HCT116 (cell line): ENCODE measurements around the gene FABP1. TPM values are rescaled to one million over a fixed set of nuclear protein-coding genes. Genes with fewer than 3 reads are reported as not detected.

ENCODE experiments used
- ATAC-seq: fragments of 200-7000 bp; cut with Tn5 transposase; 2 replicates; pipeline ENCODE4 v1.9.1; 2020; ENCODE audit warnings: mild to moderate bottlenecking, moderate library complexity
- BruUV-seq: library from RNA; stranded (reverse); fragments of 400-500 nt; replicated peaks from 2 replicates; lab custom pipeline; 2021; lab: Mats Ljungman, UMichigan
- CTCF ChIA-PET: fragments of 300-600 bp; sonication (Branson Sonifier 250); formaldehyde crosslinking; loops from one replicate; lab custom pipeline; 2021; ENCODE audit warnings: antibody characterized with exemption; lab: Charles Lee
- POLR2A ChIA-PET: fragments of 300-600, 350-600 bp; sonication (Branson Sonifier 250); formaldehyde crosslinking; loops from one replicate; lab custom pipeline; 2021; ENCODE audit warnings: antibody characterized with exemption; lab: Charles Lee
- RAD21 ChIA-PET, 2 experiments: fragments of 300-600 bp; sonication (Branson Sonifier 250); formaldehyde crosslinking; loops; one replicate each; lab custom pipeline; 2023; ENCODE audit warnings: low total read pairs in 2 of 2; ENCODE audit not compliant: uncharacterized antibody in 2 of 2, unreplicated experiment in 2 of 2, low non-redundant PET in 1 of 2; lab: Charles Lee
- DNase-seq: peaks from one replicate; pipeline ENCODE4 v3.0.0-alpha.2; 2010; ENCODE audit warnings: low read depth, low spot score
- H2AFZ ChIP-seq: fragments of 200-600 bp; shearing (Covaris generic), sonication (generic); 2 replicates; pipeline ENCODE4 v1.6.1; 2017; ENCODE audit warnings: low read depth, mixed run types, mixed read lengths, antibody characterized with exemption, low read length; ENCODE audit not compliant: poor library complexity, severe bottlenecking
- H3K27ac ChIP-seq: 2 replicates; pipeline ENCODE4 v1.5.1; 2012; ENCODE audit warnings: low read depth, low read length
- H3K27me3 ChIP-seq: fragments of 200-600 bp; sonication (generic); 2 replicates; pipeline ENCODE4 v1.6.1; 2016; ENCODE audit warnings: mixed run types, low read length, mixed read lengths; ENCODE audit not compliant: insufficient read depth
- H3K36me3 ChIP-seq, 2 experiments: fragments of 200-500 bp in 1 of 2; fragments of 200-600 bp in 1 of 2; sonication (Bioruptor generic) in 1 of 2; sonication (generic) in 1 of 2; 2 replicates each; pipeline versions ENCODE4 v1.5.1 to v1.6.1; 2014 to 2016; ENCODE audit warnings: low read length in 2 of 2, inconsistent platforms in 1 of 2, mixed read lengths in 1 of 2, mixed run types in 1 of 2; ENCODE audit not compliant: insufficient read depth in 2 of 2, control insufficient read depth in 1 of 2
- H3K4me1 ChIP-seq, 2 experiments: fragments of 200-600 bp in 1 of 2; sonication (generic) in 1 of 2; 2 replicates each; pipeline versions ENCODE4 v1.5.1 to v1.6.1; 2012 to 2017; ENCODE audit warnings: low read length in 2 of 2, inconsistent platforms in 1 of 2, mild to moderate bottlenecking in 1 of 2, mixed read lengths in 1 of 2, mixed run types in 1 of 2, moderate library complexity in 1 of 2; ENCODE audit not compliant: insufficient read depth in 2 of 2, control insufficient read depth in 1 of 2
- H3K4me2 ChIP-seq: fragments of 200-600 bp; sonication (generic); 2 replicates; pipeline ENCODE4 v1.6.1; 2017; ENCODE audit warnings: mixed run types, low read length, mixed read lengths
- H3K4me3 ChIP-seq, 2 experiments: fragments of 200-600 bp in 1 of 2; sonication (generic) in 1 of 2; replicated peaks in 1 of 2; 2 replicates each; pipeline ENCODE4 v1.5.1; 2011 to 2016; ENCODE audit warnings: low read length in 2 of 2, control low read depth in 1 of 2, low read depth in 1 of 2, mild to moderate bottlenecking in 1 of 2, mixed read lengths in 1 of 2, mixed run types in 1 of 2
- H3K79me2 ChIP-seq: fragments of 200-600 bp; sonication (generic); 2 replicates; pipeline ENCODE4 v1.6.1; 2017; ENCODE audit warnings: mild to moderate bottlenecking, mixed run types, low read length, moderate library complexity, mixed read lengths; ENCODE audit not compliant: insufficient read depth
- H3K9ac ChIP-seq: fragments of 200-600 bp; sonication (generic); 2 replicates; pipeline ENCODE4 v1.6.1; 2016; ENCODE audit warnings: low read length, mixed read lengths
- H3K9me2 ChIP-seq: fragments of 200-600 bp; sonication (generic), shearing (Covaris generic); 2 replicates; pipeline ENCODE4 v1.6.1; 2017; ENCODE audit warnings: mixed run types, mild to moderate bottlenecking, moderate library complexity; ENCODE audit not compliant: insufficient read depth
- H3K9me3 ChIP-seq, 2 experiments: fragments of 200-500 bp in 1 of 2; fragments of 200-600 bp in 1 of 2; sonication (Bioruptor generic) in 1 of 2; sonication (generic) in 1 of 2; 2 replicates each; pipeline ENCODE4 v1.6.1; 2014 to 2017; ENCODE audit warnings: low read length in 2 of 2, mixed read lengths in 2 of 2, inconsistent platforms in 1 of 2, low read depth in 1 of 2, mild to moderate bottlenecking in 1 of 2, mixed run types in 1 of 2, moderate library complexity in 1 of 2; ENCODE audit not compliant: control insufficient read depth in 1 of 2, insufficient read depth in 1 of 2
- H4K20me1 ChIP-seq: fragments of 200-600 bp; sonication (generic), shearing (Covaris generic); 2 replicates; pipeline ENCODE4 v1.6.1; 2017; ENCODE audit warnings: mixed run types, mild to moderate bottlenecking, moderate library complexity; ENCODE audit not compliant: insufficient read depth
- ATF3 ChIP-seq: IDR thresholded peaks from 2 replicates; pipeline ENCODE4 v1.6.1; 2012
- CBX3 ChIP-seq: IDR thresholded peaks from 2 replicates; pipeline ENCODE4 v1.6.1; 2012; ENCODE audit warnings: low read depth
- CEBPB ChIP-seq: IDR thresholded peaks from 2 replicates; pipeline ENCODE4 v1.6.1; 2012; ENCODE audit warnings: low read depth
- EZH2phosphoT487 ChIP-seq: fragments of 200-600 bp; IDR thresholded peaks from 2 replicates; pipeline ENCODE4 v1.6.1; 2018; ENCODE audit warnings: antibody characterized with exemption, borderline replicate concordance
- JUND ChIP-seq: IDR thresholded peaks from 2 replicates; pipeline ENCODE4 v1.6.1; 2012
- POLR2A ChIP-seq: IDR thresholded peaks from 2 replicates; pipeline ENCODE4 v1.7.0; 2011; ENCODE audit warnings: borderline replicate concordance; ENCODE audit not compliant: insufficient read depth, insufficient read length; ENCODE audit errors: extremely low read depth
- REST ChIP-seq: IDR thresholded peaks from 2 replicates; pipeline ENCODE4 v1.6.1; 2012; ENCODE audit warnings: low read depth
- SRF ChIP-seq: IDR thresholded peaks from 2 replicates; pipeline ENCODE4 v1.6.1; 2012; ENCODE audit warnings: low read depth
- YY1 ChIP-seq: IDR thresholded peaks from 2 replicates; pipeline ENCODE4 v1.6.1; 2011; ENCODE audit warnings: low read length, low read depth, moderate library complexity, mild to moderate bottlenecking; ENCODE audit not compliant: insufficient replicate concordance; ENCODE audit errors: extremely low read depth
- ZBTB33 ChIP-seq: IDR thresholded peaks from 2 replicates; pipeline ENCODE4 v1.6.1; 2011; ENCODE audit warnings: mild to moderate bottlenecking, low read length, moderate library complexity; ENCODE audit not compliant: insufficient replicate concordance; ENCODE audit errors: extremely low read depth
- intact Hi-C: fragments of 100-400 bp; cut with micrococcal nuclease; formaldehyde crosslinking; loops from 2 replicates; pipeline ENCODE4 v1.10.0; 2022
- total RNA-seq: library from RNA; stranded (reverse); gene quantifications from one replicate; pipeline ENCODE4 v1.2.1, GENCODE V29; 2021; ENCODE audit not compliant: unreplicated experiment

FABP1 gene
- total RNA-seq, 1 experiment from 2014 or later: 0.61 TPM

GRCh38 chr2:88091943-88092342, 35.9 kb downstream of the FABP1 start:
- Histone ChIP-seq H4K20me1 (no peaks in the 10 kb centered on the region), H3K4me3 (no peak overlapping the region), H3K9me2 (no peaks in the 10 kb centered on the region), H3K27ac (no peak overlapping the region), H3K4me1 (no peaks in the 10 kb centered on the region), H3K27me3 (no peaks in the 10 kb centered on the region), H2AFZ (no peak overlapping the region), H3K4me2 (no peak overlapping the region), H3K79me2 (no peaks in the 10 kb centered on the region), H3K9me3 (no peaks in the 10 kb centered on the region), H3K36me3 (no peaks in the 10 kb centered on the region), H3K9ac (no peak overlapping the region)
- DNase-seq: no peak
- TF ChIP-seq ZBTB33: no peak
- no TSS peak for BruUV-seq
- no peak for ATAC-seq
- POLR2A ChIA-PET: no interaction called here
- RAD21 ChIA-PET: no interaction called here
- intact Hi-C loops: no loop called here
- CTCF ChIA-PET: no interaction called here

- POLR2A ChIA-PET: no interaction called here
- H3K27ac ChIP-seq: no peak overlapping the region
- H3K4me2 ChIP-seq: no peak overlapping the region
- H3K79me2 ChIP-seq: no peaks in the 10 kb centered on the region
- BruUV-seq: no TSS peak
- DNase-seq (no peak), ATAC-seq (no peak)
- H3K36me3 ChIP-seq: no peaks in the 10 kb centered on the region
- CTCF ChIA-PET: no interaction called here
- no peaks in the 10 kb centered on the region for H3K27me3 ChIP-seq
- RAD21 ChIA-PET: no interaction called here
- intact Hi-C loops: no loop called here
- H3K9me3 ChIP-seq: no peaks in the 10 kb centered on the region
- no peaks in the 10 kb centered on the region for H4K20me1 ChIP-seq
- H3K9ac ChIP-seq: no peak overlapping the region
- no peak overlapping the region for H2AFZ ChIP-seq
- H3K9me2 ChIP-seq: no peaks in the 10 kb centered on the region
- no peak overlapping the region for H3K4me3 ChIP-seq
- peaks cover 0 to 3% of the 10 kb centered on the region in 2 experiments; a peak in 1 of 4 replicates for H3K4me1 ChIP-seq
- TF ChIP-seq REST (no peak), YY1 (no peak), SRF (no peak), POLR2A (no peak), CBX3 (no peak), ATF3 (no peak), CEBPB (no peak), JUND (no peak), EZH2phosphoT487 (no peak), ZBTB33 (no peak)
Measured at GRCh38 chr2:88090446-88091283, 37.2 kb downstream of the FABP1 start.
